HepG2 (cell line): ENCODE results near the gene FAM3A. TPM values are rescaled to one million over a fixed set of nuclear protein-coding genes. Genes with fewer than 3 reads are reported as not detected.

ENCODE experiments used
- CHD2 ChIP-seq: IDR thresholded peaks from 2 replicates; pipeline ENCODE4 v1.6.1; 2011; ENCODE audit warnings: low read depth, low read length, improper control_type of control experiment
- DDIT3 ChIP-seq: sonication (generic); formaldehyde crosslinking; IDR thresholded peaks from 2 replicates; pipeline ENCODE4 v1.4.0; 2020; ENCODE audit warnings: mild to moderate bottlenecking, missing genetic modification reagents
- FOXC1 ChIP-seq: sonication (generic); formaldehyde crosslinking; IDR thresholded peaks from 2 replicates; pipeline ENCODE4 v1.8.0; 2022; ENCODE audit warnings: mild to moderate bottlenecking, missing genetic modification reagents, borderline replicate concordance
- KMT2A ChIP-seq: sonication (generic); formaldehyde crosslinking; IDR thresholded peaks from 2 replicates; pipeline ENCODE4 v1.4.0; 2020; ENCODE audit warnings: missing genetic modification reagents
- LCORL ChIP-seq, 2 experiments: fragments of 450-650 bp in 1 of 2; sonication (generic) in 1 of 2; formaldehyde crosslinking in 1 of 2; IDR thresholded peaks; 2 replicates each; pipeline versions ENCODE4 v1.5.0 to v1.6.1; 2017 to 2020; ENCODE audit warnings: antibody characterized with exemption in 1 of 2, missing genetic modification reagents in 1 of 2
- MAF1 ChIP-seq: sonication (generic); formaldehyde crosslinking; IDR thresholded peaks from 2 replicates; pipeline ENCODE4 v1.5.0; 2020; ENCODE audit warnings: missing genetic modification reagents, borderline replicate concordance
- NRL ChIP-seq: sonication (generic); formaldehyde crosslinking; IDR thresholded peaks from 2 replicates; pipeline ENCODE4 v1.5.0; 2020; ENCODE audit warnings: missing genetic modification reagents, mild to moderate bottlenecking, moderate library complexity, borderline replicate concordance
- PHF8 ChIP-seq: sonication (generic); formaldehyde crosslinking; IDR thresholded peaks from 2 replicates; pipeline ENCODE4 v1.5.0; 2020; ENCODE audit warnings: missing genetic modification reagents
- POLR2AphosphoS2 ChIP-seq: IDR thresholded peaks from 2 replicates; pipeline ENCODE4 v1.6.1; 2011; ENCODE audit warnings: low read depth, low read length, improper control_type of control experiment
- PTBP1 ChIP-seq: fragments of 200-400 bp; formaldehyde crosslinking; IDR thresholded peaks from 2 replicates; pipeline ENCODE4 v1.6.1; 2018; ENCODE audit warnings: low read length, low read depth; ENCODE audit not compliant: poor library complexity, severe bottlenecking
- TFDP1 ChIP-seq: IDR thresholded peaks from 2 replicates; pipeline ENCODE4 v1.6.1; 2016; ENCODE audit warnings: missing compliant biosample characterization, missing genetic modification reagents, borderline replicate concordance
- ZBTB21 ChIP-seq: sonication (generic); formaldehyde crosslinking; IDR thresholded peaks from 2 replicates; pipeline ENCODE4 v1.4.0; 2020; ENCODE audit warnings: missing genetic modification reagents
- ZBTB43 ChIP-seq: sonication (generic); formaldehyde crosslinking; conservative IDR thresholded peaks from 2 replicates; pipeline ENCODE4 v1.4.0; 2020; ENCODE audit warnings: missing genetic modification reagents
- ZNF230 ChIP-seq: sonication (generic); formaldehyde crosslinking; IDR thresholded peaks from 2 replicates; pipeline ENCODE4 v1.4.0; 2020; ENCODE audit warnings: mild to moderate bottlenecking, missing genetic modification reagents
- ZNF557 ChIP-seq: sonication (generic); formaldehyde crosslinking; IDR thresholded peaks from 2 replicates; pipeline ENCODE4 v1.4.0; 2020; ENCODE audit warnings: missing genetic modification reagents
- ZNF687 ChIP-seq: sonication (generic); formaldehyde crosslinking; IDR thresholded peaks from 2 replicates; pipeline ENCODE4 v1.5.1; 2020; ENCODE audit warnings: mild to moderate bottlenecking, missing genetic modification reagents, moderate library complexity
- ZNF747 ChIP-seq: sonication (generic); formaldehyde crosslinking; IDR thresholded peaks from 2 replicates; pipeline ENCODE4 v1.8.1; 2023; ENCODE audit warnings: missing genetic modification reagents, mild to moderate bottlenecking, borderline replicate concordance
- ZNF777 ChIP-seq: sonication (generic); formaldehyde crosslinking; IDR thresholded peaks from 2 replicates; pipeline ENCODE4 v1.4.0; 2020; ENCODE audit warnings: missing genetic modification reagents
- ZSCAN20 ChIP-seq: sonication (generic); formaldehyde crosslinking; IDR thresholded peaks from 2 replicates; pipeline ENCODE4 v1.4.0; 2020; ENCODE audit warnings: missing genetic modification reagents, mild to moderate bottlenecking, borderline replicate concordance
- polyA plus RNA-seq, 8 experiments: library from polyadenylated mRNA; depleted of rRNA in 3 of 8; stranded (reverse) in 7 of 8; unstranded in 1 of 8; fragments of >200 nt; fragmentation: Illumina TruSeq in 4 of 8; extraction: Trizol in 4 of 8; gene quantifications; 2 replicates each; pipeline versions ENCODE4 v1.2.1 to v1.2.3, GENCODE V29; 2011 to 2016; ENCODE audit warnings: low read depth in 4 of 8, missing spikeins in 1 of 8, mixed read lengths in 1 of 8; ENCODE audit not compliant: insufficient read depth in 1 of 8
- total RNA-seq, 5 experiments: library from RNA; depleted of rRNA; stranded (reverse); fragments of >200 nt; fragmentation: Illumina TruSeq; extraction: Trizol; gene quantifications; 2 replicates each; pipeline ENCODE4 v1.2.3, GENCODE V29; 2016; ENCODE audit warnings: low read depth in 1 of 5

FAM3A gene
- total and polyA plus RNA-seq, 2 of the 13 experiments (the other 11 are each of a cell fraction or from before 2014, with no cell fraction given) = 11.2 to 22.7 TPM

GRCh38 chrX:154547245-154548027 lies 31.4 kb upstream of the FAM3A start, which contains the start of gene IKBKG (continued):
- TF ChIP-seq ZNF230 (CRISPR knock-in tag) (no peak), LCORL (IDR thresholded peaks at IDR 0.05) (no peak), LCORL (CRISPR knock-in tag; IDR thresholded peaks at IDR 0.05) (0 out of 2 replicates have a peak, but pooled peaks have one; percentile 30), KMT2A (CRISPR knock-in tag) (peak; percentile 53; the same call in 1 of the 2 replicates), ZSCAN20 (CRISPR knock-in tag) (0 out of 2 replicates have a peak, but pooled peaks have one; percentile 49), PTBP1 (peak; percentile 51), NRL (CRISPR knock-in tag) (peak; percentile 17; the same call in 1 of the 2 replicates), ZNF747 (CRISPR knock-in tag) (0 out of 2 replicates have a peak, but pooled peaks have one; percentile 21), FOXC1 (CRISPR knock-in tag) (peak; percentile 51; the same call in 1 of the 2 replicates), POLR2AphosphoS2 (0 out of 2 replicates have a peak, but pooled peaks have one; percentile 34), ZNF557 (CRISPR knock-in tag) (no peak), PHF8 (peak; percentile 51), TFDP1 (CRISPR knock-in tag) (peak; percentile 26; the same call in 1 of the 2 replicates), MAF1 (0 out of 2 replicates have a peak, but pooled peaks have one; percentile 34), DDIT3 (no peak), ZBTB21 (no peak), ZNF687 (CRISPR knock-in tag) (peak; percentile 27; the same call in 1 of the 2 replicates), ZNF777 (0 out of 2 replicates have a peak, but pooled peaks have one; percentile 36), ZBTB43 (CRISPR knock-in tag) (no peak), CHD2 (peak; percentile 77)
